ENCODE measurements around the gene ITGA2B. TPM values are rescaled to one million over a fixed set of nuclear protein-coding genes. Genes with fewer than 3 reads are reported as not detected.

ITGA2B gene
- total and polyA plus RNA-seq, 2 of the 13 experiments (the other 11 are each of a cell fraction or from before 2014, with no cell fraction given): 0.38 to 1.1 TPM

GRCh38 chr17:44324571-44325275 lies 64.7 kb downstream of the ITGA2B start, which contains the start of gene SLC25A39 (continued):
- TF ChIP-seq ZEB1 (IDR thresholded peaks at IDR 0.05; ENCODE audit: insufficient replicate concordance, low read depth) (no peak), PHF20 (CRISPR knock-in tag; IDR thresholded peaks at IDR 0.05) (peak; percentile 40; the same call in 1 of the 2 replicates), ZNF557 (CRISPR knock-in tag; IDR thresholded peaks at IDR 0.05) (no peak), RAD51 (IDR thresholded peaks at IDR 0.05; ENCODE audit: borderline replicate concordance) (no peak), CHD4 (IDR thresholded peaks at IDR 0.05; ENCODE audit: borderline replicate concordance, low read length) (no peak), ZKSCAN5 (CRISPR knock-in tag; IDR thresholded peaks at IDR 0.05) (no peak), TCF7L2 (IDR thresholded peaks at IDR 0.05; ENCODE audit: low read depth, low read length) (no peak), GFI1 (CRISPR knock-in tag; IDR thresholded peaks at IDR 0.05; ENCODE audit: borderline replicate concordance) (peak; percentile 1; the same call in 1 of the 2 replicates), ATRX (CRISPR knock-in tag; IDR thresholded peaks at IDR 0.05; ENCODE audit: borderline replicate concordance) (no peak), SOX5 (CRISPR knock-in tag; IDR thresholded peaks at IDR 0.05; ENCODE audit: borderline replicate concordance) (0 out of 2 replicates have a peak, but pooled peaks have one; percentile 21), BCL6 (CRISPR knock-in tag; IDR thresholded peaks at IDR 0.05) (no peak), NR2C2 (CRISPR knock-in tag; IDR thresholded peaks at IDR 0.05; ENCODE audit: borderline replicate concordance) (no peak; the same call in 1 of the 2 replicates)
- TF ChIP-seq, protein P1, sequence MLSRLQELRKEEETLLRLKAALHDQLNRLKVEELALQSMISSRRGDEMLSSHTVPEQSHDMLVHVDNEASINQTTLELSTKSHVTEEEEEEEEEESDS (CRISPR knock-in tag; IDR thresholded peaks at IDR 0.05; ENCODE audit: borderline replicate concordance): no peak
- TF ChIP-seq, protein P2, sequence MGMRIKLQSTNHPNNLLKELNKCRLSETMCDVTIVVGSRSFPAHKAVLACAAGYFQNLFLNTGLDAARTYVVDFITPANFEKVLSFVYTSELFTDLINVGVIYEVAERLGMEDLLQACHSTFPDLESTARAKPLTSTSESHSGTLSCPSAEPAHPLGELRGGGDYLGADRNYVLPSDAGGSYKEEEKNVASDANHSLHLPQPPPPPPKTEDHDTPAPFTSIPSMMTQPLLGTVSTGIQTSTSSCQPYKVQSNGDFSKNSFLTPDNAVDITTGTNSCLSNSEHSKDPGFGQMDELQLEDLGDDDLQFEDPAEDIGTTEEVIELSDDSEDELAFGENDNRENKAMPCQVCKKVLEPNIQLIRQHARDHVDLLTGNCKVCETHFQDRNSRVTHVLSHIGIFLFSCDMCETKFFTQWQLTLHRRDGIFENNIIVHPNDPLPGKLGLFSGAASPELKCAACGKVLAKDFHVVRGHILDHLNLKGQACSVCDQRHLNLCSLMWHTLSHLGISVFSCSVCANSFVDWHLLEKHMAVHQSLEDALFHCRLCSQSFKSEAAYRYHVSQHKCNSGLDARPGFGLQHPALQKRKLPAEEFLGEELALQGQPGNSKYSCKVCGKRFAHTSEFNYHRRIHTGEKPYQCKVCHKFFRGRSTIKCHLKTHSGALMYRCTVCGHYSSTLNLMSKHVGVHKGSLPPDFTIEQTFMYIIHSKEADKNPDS (CRISPR knock-in tag; IDR thresholded peaks at IDR 0.05): no peak
- TF ChIP-seq, protein P3, sequence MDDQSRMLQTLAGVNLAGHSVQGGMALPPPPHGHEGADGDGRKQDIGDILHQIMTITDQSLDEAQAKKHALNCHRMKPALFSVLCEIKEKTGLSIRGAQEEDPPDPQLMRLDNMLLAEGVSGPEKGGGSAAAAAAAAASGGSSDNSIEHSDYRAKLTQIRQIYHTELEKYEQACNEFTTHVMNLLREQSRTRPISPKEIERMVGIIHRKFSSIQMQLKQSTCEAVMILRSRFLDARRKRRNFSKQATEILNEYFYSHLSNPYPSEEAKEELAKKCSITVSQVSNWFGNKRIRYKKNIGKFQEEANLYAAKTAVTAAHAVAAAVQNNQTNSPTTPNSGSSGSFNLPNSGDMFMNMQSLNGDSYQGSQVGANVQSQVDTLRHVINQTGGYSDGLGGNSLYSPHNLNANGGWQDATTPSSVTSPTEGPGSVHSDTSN (CRISPR knock-in tag; IDR thresholded peaks at IDR 0.05; ENCODE audit: borderline replicate concordance): no peak
- TF ChIP-seq, protein P4, sequence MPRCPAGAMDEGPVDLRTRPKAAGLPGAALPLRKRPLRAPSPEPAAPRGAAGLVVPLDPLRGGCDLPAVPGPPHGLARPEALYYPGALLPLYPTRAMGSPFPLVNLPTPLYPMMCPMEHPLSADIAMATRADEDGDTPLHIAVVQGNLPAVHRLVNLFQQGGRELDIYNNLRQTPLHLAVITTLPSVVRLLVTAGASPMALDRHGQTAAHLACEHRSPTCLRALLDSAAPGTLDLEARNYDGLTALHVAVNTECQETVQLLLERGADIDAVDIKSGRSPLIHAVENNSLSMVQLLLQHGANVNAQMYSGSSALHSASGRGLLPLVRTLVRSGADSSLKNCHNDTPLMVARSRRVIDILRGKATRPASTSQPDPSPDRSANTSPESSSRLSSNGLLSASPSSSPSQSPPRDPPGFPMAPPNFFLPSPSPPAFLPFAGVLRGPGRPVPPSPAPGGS (CRISPR knock-in tag; IDR thresholded peaks at IDR 0.05): peak; percentile 79; the same call in 1 of the 2 replicates
- TF ChIP-seq, protein P5, sequence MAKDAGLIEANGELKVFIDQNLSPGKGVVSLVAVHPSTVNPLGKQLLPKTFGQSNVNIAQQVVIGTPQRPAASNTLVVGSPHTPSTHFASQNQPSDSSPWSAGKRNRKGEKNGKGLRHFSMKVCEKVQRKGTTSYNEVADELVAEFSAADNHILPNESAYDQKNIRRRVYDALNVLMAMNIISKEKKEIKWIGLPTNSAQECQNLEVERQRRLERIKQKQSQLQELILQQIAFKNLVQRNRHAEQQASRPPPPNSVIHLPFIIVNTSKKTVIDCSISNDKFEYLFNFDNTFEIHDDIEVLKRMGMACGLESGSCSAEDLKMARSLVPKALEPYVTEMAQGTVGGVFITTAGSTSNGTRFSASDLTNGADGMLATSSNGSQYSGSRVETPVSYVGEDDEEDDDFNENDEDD (CRISPR knock-in tag; IDR thresholded peaks at IDR 0.05; ENCODE audit: borderline replicate concordance): peak; percentile 81; the same call in 1 of the 2 replicates
- TF ChIP-seq, protein P6, sequence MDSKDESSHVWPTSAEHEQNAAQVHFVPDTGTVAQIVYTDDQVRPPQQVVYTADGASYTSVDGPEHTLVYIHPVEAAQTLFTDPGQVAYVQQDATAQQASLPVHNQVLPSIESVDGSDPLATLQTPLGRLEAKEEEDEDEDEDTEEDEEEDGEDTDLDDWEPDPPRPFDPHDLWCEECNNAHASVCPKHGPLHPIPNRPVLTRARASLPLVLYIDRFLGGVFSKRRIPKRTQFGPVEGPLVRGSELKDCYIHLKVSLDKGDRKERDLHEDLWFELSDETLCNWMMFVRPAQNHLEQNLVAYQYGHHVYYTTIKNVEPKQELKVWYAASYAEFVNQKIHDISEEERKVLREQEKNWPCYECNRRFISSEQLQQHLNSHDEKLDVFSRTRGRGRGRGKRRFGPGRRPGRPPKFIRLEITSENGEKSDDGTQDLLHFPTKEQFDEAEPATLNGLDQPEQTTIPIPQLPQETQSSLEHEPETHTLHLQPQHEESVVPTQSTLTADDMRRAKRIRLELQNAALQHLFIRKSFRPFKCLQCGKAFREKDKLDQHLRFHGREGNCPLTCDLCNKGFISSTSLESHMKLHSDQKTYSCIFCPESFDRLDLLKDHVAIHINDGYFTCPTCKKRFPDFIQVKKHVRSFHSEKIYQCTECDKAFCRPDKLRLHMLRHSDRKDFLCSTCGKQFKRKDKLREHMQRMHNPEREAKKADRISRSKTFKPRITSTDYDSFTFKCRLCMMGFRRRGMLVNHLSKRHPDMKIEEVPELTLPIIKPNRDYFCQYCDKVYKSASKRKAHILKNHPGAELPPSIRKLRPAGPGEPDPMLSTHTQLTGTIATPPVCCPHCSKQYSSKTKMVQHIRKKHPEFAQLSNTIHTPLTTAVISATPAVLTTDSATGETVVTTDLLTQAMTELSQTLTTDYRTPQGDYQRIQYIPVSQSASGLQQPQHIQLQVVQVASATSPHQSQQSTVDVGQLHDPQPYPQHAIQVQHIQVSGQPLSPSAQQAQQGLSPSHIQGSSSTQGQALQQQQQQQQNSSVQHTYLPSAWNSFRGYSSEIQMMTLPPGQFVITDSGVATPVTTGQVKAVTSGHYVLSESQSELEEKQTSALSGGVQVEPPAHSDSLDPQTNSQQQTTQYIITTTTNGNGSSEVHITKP (CRISPR knock-in tag; IDR thresholded peaks at IDR 0.05; ENCODE audit: low read depth): no peak
